Right forelimb (tissue), 1 donor: ENCODE measurements around the gene TXK.

Experiments used
- DNase-seq: peaks from one replicate; pipeline ENCODE4 v3.0.0-alpha.2; 2018

TXK gene

DNA sequence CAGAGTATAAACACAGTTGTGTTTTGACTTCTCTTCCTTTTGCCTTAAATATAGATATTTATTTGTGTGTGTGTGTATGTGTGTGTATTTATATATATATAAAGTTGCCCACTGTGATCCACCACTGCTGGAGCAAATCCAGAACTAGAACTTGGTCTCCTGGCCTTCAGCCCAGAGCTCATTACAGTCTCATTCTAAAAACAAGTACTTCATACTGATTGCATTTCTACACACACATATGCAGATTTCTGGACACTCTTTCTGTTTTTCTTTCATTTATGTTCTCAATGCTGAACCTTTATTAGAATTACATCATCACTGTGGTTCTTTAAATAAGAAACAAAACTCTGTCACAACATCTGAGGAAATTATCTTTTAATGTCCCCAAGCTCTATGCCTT, 381 bp downstream of the TXK start:
- DNase-seq: no peak

DNA sequence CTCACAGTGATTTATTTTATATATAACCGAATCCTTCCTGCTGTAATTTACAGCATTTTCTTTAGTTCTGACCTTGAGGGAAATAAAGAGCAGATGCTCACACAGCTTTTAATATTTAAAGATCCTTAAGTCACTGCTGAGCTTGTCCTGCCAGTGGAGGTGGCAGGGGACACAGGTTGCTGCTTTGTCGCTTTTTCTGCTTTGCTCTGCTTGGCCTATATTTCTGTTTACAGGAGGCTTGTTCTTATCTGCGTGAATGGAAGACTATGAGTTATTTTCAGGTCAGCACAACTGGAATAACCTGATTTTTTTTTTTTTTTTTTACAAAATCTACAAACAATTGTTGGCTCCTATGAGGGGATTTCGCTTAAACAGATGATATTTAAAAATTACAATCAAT, 2.3 kb downstream of the TXK start:
- no peak for DNase-seq

DNA sequence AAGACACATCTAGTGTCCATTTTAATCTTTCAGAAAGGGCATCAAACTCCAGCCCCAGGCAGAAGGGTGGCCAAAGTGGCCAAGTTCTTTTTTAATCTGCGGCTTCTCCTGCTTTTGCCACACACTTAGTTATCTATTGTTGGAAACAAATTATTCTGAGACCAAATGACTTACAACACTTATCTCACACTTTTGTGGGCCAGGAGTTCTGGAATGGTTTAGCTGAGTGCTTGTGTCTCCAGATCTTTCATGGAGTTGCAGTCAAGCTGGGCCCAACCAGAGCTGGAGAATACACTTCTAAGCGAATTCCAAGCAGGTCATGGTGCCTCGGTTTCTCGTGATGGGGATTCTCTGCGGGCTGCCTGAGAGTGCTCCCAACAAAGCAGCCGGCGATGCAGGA, 4.0 kb downstream of the TXK start:
- DNase-seq: no peak

DNA sequence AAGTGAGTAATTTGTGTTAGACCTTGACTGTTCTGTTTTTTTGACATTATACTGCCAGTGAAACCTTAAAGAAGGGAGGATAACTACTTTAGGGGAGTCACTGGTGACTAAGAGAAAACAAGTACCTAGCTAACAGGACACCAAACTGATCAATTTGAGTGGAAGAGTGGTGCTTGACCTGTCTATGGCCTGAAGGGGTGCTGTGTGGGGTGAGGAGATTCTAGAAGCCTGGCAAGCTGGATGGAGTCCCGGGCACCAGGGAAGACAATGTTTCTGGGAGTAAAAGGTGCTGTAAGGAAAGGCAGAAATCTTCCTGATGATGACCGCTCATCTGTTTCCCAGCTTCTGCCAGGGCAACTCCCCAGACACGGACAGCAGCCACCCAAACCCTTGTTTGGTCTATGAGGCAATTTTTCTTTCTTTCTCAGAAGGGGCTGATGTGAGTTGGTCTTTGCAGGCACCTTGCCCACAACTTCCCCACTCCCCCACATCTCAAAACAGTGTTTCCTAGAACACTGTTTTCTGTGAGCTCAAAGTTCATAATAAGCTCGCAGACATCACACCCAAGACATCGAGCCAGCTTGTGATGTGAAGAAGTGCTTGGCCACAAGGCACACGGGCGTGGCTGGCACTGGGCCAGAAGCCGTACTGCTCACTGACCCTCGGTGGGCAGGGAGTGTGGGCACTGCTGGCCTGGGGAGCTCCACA, 4.6 kb downstream of the TXK start:
- DNase-seq: no peak

DNA sequence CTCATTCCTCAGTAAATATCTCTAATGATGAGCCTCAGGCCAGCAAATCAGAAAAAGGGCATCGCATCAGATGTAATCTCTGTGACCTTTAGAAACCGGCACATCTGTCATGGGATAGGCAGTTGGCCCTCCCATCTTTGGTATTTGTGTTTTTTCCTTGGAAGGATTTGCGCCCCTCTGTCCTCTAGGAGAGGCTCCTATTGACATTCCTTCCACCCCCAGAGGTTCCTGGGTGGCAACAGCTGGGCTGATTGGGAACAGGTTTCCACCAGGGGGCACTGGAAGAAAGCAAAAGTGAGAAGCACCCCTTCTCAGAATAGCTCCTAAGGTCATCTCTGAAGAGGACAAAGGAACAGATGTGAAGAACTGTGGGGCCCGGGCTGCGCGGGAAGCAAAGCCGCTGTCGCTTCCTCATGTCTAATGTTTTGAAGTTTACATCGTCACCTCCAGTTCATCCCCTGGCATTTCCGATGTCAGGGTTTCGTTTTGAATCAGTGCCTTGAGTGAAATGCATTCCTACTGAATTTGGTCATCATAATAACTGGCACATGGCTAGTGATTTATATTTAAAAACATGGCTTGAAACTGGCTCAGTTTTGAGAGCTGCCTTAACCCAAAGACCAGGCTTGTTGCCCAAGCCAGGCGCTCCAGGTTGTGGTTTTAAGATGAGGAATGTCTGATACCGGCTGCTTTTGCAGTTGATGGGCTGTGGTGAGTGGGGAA, 6.2 kb downstream of the TXK start:
- DNase-seq: peak; percentile 52

DNA sequence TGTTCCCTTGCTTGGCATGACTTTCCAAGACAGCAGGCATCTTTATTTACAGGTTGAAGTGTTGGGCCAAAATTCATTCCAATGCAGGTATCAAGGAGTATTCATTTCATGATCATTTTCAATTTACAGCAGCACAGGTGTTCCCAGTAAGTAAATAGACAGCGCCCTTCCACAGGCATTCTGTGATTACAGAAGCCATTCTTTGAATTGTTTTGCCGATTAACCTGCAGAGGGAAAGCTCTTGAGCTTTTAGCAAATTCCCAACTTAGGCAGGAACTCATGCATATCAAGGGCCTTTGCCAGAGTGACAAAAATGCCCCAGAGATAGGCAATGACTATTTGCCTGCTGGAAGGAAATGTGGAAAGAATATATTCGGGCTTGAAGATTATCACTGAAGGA, 6.8 kb downstream of the TXK start:
- DNase-seq: no peak

DNA sequence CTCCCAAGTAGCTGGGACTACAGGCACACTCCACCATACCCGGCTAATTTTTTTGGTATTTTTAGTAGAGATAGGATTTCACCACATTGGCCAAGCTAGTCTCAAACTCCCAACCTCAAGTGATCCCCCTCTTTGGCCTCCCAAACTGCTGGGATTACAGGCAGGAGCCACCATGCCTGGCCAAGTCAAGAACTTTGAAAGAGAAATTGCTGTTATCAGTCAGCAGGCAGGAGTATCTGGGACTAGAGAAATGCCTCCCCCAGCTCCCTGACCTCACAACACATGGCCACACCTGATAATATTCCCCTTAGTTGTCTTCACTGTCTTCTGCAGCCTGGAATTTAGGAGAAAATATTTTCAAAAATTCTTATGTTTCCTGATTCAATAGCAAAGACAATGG, 7.4 kb downstream of the TXK start:
- no peak for DNase-seq

DNA sequence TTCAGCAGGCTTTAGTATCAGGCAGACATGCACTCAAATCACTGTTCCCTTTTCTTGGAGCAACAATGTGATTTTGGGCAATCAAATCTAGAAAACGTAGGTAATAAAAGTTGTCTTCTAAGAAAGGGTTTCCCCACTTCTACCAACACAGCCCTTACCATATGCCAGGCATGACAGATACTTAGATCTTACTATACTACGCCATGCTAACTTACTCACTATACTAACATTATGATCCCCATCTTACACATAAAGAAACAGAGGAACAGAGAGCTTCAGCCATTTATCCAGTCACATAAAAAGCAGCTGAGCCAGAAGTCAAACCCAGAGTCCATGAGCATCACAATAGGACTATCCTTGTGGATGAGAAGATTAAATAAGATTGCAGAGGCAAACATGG, 9.2 kb downstream of the TXK start:
- DNase-seq: no peak

DNA sequence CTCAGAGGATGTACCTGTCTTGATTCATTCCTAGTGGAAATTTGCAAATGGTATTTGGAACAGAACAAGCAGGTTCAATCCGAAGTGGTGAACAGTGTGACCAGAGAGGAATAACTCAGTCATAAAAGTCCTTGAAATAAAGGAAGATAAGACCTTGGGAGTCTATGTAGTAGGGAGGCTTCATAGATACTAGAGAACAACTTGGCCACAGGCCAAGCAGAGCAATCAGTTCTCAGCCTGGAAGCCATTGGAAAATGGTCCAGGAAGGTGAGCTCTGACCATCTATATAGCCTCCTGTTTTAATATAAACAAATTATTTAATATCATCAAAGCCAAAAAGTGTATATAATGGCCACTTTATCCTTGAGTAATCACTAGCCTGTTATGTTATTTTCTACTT, 11.3 kb downstream of the TXK start:
- DNase-seq: no peak

DNA sequence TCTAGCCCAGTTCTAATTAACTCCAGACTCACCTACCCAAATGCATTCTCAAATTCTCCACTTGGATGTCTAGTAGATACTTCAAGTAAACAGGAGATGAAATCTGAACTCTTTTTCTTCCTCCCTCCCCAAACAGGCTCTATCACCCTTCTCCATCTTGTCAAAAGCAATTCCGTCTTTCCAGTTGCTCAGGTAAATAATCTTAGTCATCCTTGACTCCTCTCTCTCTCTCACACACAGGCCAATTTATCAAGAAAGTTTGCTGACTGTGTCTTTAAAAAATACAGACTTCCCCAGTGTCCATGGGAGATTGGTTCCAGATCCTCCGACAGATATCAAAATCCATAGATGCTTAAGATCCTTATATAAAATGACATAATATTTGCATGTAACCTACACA, 12.9 kb downstream of the TXK start:
- DNase-seq: no peak

DNA sequence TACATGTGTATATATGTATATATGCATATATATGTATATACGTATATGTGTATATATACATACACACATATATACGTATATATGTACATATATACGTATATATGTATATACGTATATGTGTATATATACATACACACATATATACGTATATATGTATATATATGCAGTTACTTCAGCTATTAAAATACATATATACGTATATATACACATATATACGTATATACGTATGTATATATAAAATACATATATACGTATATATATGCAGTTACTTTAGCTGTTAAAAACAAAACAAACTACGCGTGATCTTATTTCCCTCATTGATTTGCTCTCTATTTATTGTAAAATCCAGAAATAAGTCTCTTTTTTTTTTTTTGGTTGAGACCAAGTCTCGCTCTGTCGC, 13.9 kb downstream of the TXK start:
- DNase-seq: no peak

DNA sequence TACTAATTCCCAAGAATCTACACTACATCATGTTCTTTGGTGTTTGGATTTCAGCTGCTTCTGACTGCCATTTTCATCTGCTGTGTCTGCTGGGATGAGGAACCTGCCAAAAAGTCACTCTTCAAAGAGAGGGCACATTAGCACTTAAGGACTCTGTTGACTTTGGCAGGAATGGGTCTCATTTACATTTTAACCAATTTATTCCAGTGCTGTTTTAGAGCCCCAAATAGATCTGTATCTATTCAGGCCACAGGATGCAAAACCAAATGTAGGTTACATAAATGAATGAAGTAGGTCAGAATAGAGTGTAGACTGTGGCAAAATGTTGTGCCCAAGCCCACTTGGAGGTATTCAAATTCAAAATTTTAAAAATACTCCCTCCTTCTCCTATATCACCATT, 14.4 kb downstream of the TXK start:
- no peak for DNase-seq

DNA sequence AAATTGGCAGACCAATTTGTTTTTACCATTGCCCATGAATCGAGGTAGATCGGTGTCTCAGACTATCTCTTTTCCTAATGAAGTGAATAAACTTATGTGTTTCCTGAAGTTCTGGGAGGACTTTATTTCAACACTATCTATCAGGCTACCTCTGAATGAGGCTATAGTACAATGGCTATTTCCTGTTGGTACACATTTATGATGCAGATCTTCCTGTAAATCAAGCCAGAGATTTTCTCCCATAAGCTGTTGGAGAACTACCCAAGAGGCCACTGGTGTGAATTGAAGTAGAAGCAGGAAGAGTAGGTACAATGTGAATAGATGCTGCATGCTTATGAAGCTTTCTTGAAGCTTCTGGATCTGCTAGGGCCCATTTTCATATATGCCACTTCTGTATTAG, 16.0 kb downstream of the TXK start:
- DNase-seq: no peak

DNA sequence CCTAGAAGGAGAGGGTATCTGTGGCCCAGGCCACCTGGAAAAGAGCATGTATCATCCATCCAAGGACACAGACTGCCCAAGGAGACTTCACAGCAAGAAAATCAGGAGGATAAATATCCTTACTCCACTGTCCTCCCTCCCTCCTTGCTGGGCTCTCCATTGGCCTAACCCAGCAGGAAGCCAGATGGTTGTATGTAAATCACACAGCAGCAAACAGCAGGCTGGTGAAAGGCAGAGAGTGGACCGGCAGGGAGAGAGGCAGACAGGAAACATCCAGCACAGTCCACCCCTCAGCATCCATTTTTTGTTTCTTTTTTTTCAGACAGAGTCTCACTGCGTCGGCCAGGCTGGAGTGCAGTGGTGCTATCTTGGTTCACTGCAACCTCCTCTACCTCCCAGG, 17.5 kb downstream of the TXK start:
- DNase-seq: no peak

DNA sequence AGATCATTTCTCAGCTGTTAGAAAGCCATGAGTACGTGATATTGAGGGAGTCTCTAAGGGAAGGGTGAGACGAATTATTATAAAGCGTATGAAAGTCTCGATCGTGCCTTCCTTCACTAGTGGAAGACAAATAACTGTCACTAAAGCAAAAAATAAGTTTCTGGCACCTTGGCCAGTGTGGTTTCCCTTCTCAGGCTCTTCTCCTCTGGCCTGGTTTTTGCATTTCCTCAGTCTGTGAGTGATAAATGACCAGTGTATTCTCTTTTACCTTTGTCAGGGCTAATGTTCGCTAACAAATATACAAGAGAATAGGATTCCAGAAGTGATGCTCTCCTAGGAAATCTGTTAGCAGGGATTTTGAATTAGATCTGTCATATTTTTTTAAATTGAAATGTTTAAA, 19.6 kb downstream of the TXK start:
- no peak for DNase-seq

DNA sequence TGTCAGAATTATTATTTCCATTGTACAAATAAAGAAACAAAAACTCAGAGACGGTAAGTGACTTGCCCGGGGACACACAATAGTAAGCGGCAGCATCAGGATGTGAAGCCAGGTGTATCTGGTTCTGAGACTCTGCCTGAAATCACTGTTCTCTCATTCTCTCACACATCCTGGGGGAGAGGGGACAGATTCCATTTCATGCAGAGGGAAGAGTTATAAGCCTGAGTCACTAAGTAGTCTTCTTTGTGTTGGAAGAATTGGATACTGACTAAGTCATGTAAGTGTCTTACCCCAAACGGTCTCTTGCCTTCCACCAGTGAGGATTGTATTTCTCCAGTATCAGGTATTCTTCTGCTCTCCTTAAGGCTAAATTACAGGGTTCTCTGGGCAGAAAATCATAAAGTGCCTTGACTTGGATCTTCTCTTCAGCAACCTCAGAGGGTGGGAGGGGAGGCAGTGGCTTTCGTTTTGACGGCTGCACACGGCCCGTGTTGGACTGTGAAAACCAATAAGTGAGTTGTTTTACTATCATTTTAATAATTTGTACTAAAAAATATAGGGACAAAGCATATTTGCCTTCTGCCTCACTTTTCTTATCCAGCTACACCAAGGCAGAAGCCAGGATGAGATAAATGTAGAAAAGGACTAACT, 21.9 kb downstream of the TXK start:
- DNase-seq: no peak

DNA sequence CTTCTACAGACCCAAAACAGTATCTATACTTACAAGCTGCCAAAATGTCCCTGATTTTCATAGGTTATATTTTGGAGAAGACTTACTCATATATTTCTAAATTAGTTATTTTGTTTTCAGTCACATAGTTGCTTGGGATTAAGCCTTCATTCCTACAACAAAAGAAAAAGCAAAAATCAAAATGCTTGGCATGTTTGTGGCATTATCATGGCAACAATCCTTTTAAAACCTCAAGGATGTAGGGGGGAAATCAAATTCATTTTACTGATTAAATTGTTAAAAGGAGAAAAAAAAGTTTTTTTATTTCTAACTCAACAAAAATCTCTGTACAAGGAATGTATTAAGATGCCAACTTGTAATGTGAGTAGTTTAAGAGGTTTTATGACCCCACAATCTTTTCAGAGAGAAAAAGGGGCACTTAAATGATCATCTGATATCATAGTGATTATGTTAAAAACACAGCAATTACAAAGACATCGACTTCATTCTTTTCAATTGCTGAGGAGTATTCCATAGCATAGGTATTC, 23.5 kb downstream of the TXK start:
- no peak for DNase-seq

DNA sequence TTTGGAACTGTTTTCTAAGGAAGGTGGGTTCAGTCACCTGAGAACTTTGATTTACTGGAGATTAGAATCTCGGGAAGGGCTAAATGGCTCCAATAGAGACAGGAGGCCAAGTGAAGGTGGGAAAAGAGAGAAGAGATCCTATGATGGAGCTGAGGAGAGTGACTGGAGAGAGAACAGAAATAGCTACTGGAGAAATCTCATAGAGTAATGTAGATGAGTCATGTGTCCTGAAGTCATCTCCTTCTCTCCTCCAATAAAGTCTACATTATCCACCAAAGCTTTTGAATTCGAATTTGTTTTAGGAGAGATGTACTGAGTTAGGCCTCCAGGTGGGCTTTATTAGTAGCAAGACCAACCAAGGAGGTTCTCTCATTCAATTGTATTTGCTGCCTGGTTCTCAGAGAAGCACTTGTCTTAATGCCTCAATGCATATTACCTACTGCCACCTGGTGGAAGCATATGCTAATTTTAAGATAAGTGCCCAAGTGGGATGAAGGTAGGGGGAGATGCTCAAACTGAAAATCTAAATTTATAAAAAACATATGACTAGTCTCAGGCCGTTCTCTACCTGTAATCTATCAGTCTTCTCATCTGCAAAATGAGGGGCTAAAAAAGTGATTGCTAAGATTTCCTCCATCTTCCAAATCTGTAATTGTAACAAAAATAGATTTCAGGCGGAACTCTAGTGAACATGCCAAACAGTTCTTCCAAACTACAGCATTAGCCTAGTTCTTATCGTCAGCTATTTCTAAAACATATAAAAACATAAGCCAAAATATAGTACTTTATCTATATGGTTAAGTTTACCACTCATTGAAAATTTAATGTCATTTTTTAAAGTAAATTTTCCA, 24.4 kb downstream of the TXK start:
- DNase-seq: no peak

DNA sequence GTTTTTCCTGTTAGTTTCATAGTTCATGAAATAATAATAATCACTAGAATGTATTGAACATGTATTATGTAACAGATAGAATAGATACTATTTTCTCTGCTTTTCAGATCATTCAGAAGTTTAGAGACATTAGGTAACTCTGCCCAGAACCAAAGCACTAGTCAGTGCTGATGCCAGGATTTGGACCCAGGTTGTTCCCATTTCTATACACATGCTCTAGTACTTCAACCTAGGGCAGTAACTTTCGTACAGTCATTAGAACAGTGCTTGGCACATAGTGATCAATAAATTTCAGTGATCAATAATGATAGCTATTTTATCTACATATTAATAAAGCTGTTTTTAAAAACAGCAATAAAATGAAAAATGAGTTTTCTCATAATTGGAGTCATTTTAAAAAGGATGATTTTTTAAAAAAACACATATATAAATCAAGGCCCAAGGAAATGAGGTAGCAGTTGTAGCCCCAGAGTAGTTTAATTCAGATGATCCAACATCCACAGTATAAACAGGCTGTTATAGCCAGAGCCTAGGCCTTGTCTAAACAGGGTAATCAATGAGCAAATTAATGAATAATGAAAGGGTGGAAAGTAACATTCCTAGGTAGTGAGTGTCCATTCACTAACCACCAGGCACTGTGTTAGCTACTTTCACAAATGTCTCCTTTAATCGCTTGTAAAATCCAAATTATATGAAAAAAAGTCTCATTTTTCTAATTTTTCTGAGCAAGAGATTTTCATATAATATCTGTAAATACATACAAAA, 25.6 kb downstream of the TXK start:
- no peak for DNase-seq

DNA sequence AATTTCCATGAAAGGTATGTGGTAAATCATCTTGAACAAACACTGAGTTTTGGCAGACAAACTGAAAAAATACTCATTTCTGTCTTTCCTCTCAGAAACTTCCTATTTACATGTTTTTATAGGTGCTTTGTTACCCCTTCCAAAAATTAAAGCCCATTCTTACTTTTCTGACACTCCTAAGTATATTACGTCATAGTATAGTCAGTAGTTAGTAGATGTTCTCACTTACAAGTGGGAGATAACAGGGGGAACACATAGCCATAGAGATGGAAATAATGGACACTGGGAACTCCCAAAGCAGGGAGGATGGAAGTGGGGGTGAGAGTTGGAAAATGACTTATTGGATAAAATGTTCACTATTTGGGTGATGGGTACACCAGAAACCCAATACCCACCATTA, 28.8 kb downstream of the TXK start:
- no peak for DNase-seq

DNA sequence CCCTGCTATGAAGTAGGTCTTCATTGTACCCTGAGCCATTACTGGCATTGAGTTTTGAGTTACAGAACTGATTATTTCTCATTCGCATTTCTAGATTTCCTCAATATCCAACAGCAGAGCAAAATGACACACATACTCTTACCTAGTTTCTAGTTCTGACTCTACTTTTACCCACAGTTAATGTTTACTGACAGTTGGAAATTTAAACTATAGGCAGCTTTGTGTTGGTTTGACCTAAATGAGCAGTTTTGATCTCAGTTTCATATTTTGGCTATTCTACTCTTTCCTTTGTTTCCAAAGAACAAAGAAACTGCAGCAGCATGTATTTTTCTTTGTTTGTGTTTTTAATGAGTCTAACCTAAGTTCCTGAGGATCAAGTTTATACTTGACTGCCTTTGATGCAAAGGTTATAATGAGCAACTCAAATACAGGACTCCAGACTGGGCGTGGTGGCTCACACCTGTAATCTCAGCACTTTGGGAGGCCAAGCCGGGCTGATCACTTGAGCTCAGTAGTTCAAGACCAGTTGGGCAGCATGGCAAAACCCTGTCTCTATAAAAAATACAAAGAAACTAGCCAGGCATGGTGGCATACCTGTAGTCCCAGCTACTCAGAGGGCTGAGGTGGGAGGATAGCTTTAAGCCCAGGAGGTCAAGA, 30.4 kb downstream of the TXK start:
- no peak for DNase-seq

DNA sequence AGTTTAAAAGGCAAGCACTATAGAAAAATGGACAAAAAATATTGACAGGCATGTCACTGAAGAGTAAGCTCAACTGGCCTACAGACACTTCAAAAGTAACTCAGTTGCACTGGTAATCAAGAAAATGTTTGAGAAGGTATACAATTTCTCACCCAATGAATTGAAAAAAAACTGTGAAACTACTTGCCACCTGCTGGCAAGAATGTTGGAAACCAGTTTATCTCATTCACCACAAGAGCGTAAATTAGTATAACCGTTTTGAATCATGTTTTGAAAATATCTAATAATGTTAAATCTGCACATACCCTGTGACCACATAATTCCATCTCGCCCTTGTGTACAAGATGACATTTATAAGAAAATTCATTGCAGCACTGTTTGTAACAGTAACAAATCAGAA, 31.7 kb downstream of the TXK start:
- no peak for DNase-seq
